Measurements from ENCODE around the gene ZYG11B. TPM values are rescaled to one million over a fixed set of nuclear protein-coding genes. Genes with fewer than 3 reads are reported as not detected.
"Not testable (repeated sequence)": the region's sequence is repeated elsewhere in the genome, so short reads cannot be mapped to it uniquely, and the experiment has no call there.

The ZYG11B gene
- polyA plus RNA-seq, 1 donor (not counting 4 experiments of a cell fraction or from before 2014, with no cell fraction given) = 13.4 TPM

- Histone ChIP-seq H3K4me3 (ENCODE audit: control insufficient read depth in 2 of 3, extremely low read depth in 1 of 3, insufficient read depth in 2 of 3, low read depth in 1 of 3, low read length in 3 of 3) (no peak overlapping the region), H3K9me3 (ENCODE audit: control insufficient read depth, low read depth, low read length) (no peaks in the 10 kb centered on the region), H4K20me1 (ENCODE audit: control insufficient read depth, extremely low read depth, insufficient read depth, low read length) (no peaks in the 10 kb centered on the region), H3K27me3 (ENCODE audit: control insufficient read depth, extremely low read depth, insufficient read depth, low read length) (no peaks in the 10 kb centered on the region), H3K36me3 (ENCODE audit: control insufficient read depth in 2 of 2, extremely low read depth in 1 of 2, insufficient read depth in 2 of 2, low read length in 2 of 2) (no peaks in the 10 kb centered on the region), H2AFZ (ENCODE audit: control insufficient read depth, low read length) (no peak overlapping the region), H3K9me1 (ENCODE audit: control insufficient read depth, extremely low read depth, insufficient read depth, low read length) (no peaks in the 10 kb centered on the region), H3K9ac (ENCODE audit: control insufficient read depth, extremely low read depth, insufficient read depth, low read length) (no peak overlapping the region), H3K4me1 (ENCODE audit: control insufficient read depth, extremely low read depth, insufficient read depth, low read length) (peaks cover 4% of the 10 kb centered on the region), H3K79me2 (ENCODE audit: control insufficient read depth, insufficient read depth, low read length) (no peaks in the 10 kb centered on the region), H3K27ac (ENCODE audit: control insufficient read depth, insufficient read depth, low read length) (no peak overlapping the region), H3K4me2 (ENCODE audit: control insufficient read depth, extremely low read depth, insufficient read depth, low read depth, low read length) (no peak overlapping the region)
- no peak for DNase-seq (ENCODE audit: low read depth, low spot score)
- dilution Hi-C loops (cut with MboI; ENCODE audit: extremely low pct_ligation_motif_present, low sequenced_read_pairs) = no loop called here
- TF ChIP-seq CTCF (optimal IDR thresholded peaks at IDR 0.05 in 1 of 3, IDR thresholded peaks at IDR 0.05 in 1 of 3, conservative IDR thresholded peaks at IDR 0.05 in 1 of 3; ENCODE audit: extremely low read depth in 1 of 3, insufficient read depth in 2 of 3, low read length in 3 of 3) = no peak
- no peak for TF ChIP-seq EZH2 (IDR thresholded peaks at IDR 0.05; ENCODE audit: low read length)
- FAIRE-seq = no peak
Observed at GRCh38 chr1:52748119-52748518, 21.9 kb downstream of the ZYG11B start.

DNA sequence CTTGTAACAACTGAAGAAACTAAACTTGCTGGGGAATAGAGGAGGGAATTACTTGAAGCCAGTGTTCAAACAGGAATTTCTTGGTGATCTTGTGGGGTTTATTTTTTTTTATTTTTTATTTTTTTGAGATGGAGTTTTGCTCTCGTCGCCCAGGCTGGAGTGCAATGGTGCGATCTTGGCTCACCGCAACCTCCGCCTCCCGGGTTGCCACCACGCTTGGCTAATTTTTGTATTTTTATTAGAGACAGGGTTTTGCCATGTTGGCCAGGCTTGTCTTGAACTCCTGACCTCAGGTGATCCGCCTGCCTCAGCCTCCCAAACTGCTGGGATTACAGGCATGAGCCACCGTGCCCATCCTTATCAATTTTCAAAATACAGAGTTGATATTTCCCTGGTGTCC is 23.2 kb downstream of the ZYG11B start:
- H3K9me3 ChIP-seq (ENCODE audit: control insufficient read depth, low read depth, low read length); H2AFZ ChIP-seq (ENCODE audit: control insufficient read depth, low read length); H4K20me1 ChIP-seq (ENCODE audit: control insufficient read depth, extremely low read depth, insufficient read depth, low read length); H3K36me3 ChIP-seq (ENCODE audit: control insufficient read depth in 2 of 2, extremely low read depth in 1 of 2, insufficient read depth in 2 of 2, low read length in 2 of 2); FAIRE-seq; H3K79me2 ChIP-seq (ENCODE audit: control insufficient read depth, insufficient read depth, low read length); H3K4me2 ChIP-seq (ENCODE audit: control insufficient read depth, extremely low read depth, insufficient read depth, low read depth, low read length); H3K9ac ChIP-seq (ENCODE audit: control insufficient read depth, extremely low read depth, insufficient read depth, low read length); H3K4me3 ChIP-seq (ENCODE audit: control insufficient read depth in 2 of 3, extremely low read depth in 1 of 3, insufficient read depth in 2 of 3, low read depth in 1 of 3, low read length in 3 of 3); dilution Hi-C loops (cut with MboI; ENCODE audit: extremely low pct_ligation_motif_present, low sequenced_read_pairs); H3K27me3 ChIP-seq (ENCODE audit: control insufficient read depth, extremely low read depth, insufficient read depth, low read length); H3K4me1 ChIP-seq (ENCODE audit: control insufficient read depth, extremely low read depth, insufficient read depth, low read length); H3K9me1 ChIP-seq (ENCODE audit: control insufficient read depth, extremely low read depth, insufficient read depth, low read length); H3K27ac ChIP-seq (ENCODE audit: control insufficient read depth, insufficient read depth, low read length); DNase-seq (ENCODE audit: low read depth, low spot score): not testable (repeated sequence)

GRCh38 chr1:52750139-52750538 is 23.9 kb downstream of the ZYG11B start:
- H3K4me1 ChIP-seq (ENCODE audit: control insufficient read depth, extremely low read depth, insufficient read depth, low read length); H3K9me1 ChIP-seq (ENCODE audit: control insufficient read depth, extremely low read depth, insufficient read depth, low read length); H3K27ac ChIP-seq (ENCODE audit: control insufficient read depth, insufficient read depth, low read length); H3K79me2 ChIP-seq (ENCODE audit: control insufficient read depth, insufficient read depth, low read length); DNase-seq (ENCODE audit: low read depth, low spot score); H4K20me1 ChIP-seq (ENCODE audit: control insufficient read depth, extremely low read depth, insufficient read depth, low read length); H3K27me3 ChIP-seq (ENCODE audit: control insufficient read depth, extremely low read depth, insufficient read depth, low read length); H3K4me3 ChIP-seq (ENCODE audit: control insufficient read depth in 2 of 3, extremely low read depth in 1 of 3, insufficient read depth in 2 of 3, low read depth in 1 of 3, low read length in 3 of 3); H3K4me2 ChIP-seq (ENCODE audit: control insufficient read depth, extremely low read depth, insufficient read depth, low read depth, low read length); FAIRE-seq; H2AFZ ChIP-seq (ENCODE audit: control insufficient read depth, low read length); H3K9me3 ChIP-seq (ENCODE audit: control insufficient read depth, low read depth, low read length); H3K9ac ChIP-seq (ENCODE audit: control insufficient read depth, extremely low read depth, insufficient read depth, low read length); H3K36me3 ChIP-seq (ENCODE audit: control insufficient read depth in 2 of 2, extremely low read depth in 1 of 2, insufficient read depth in 2 of 2, low read length in 2 of 2); dilution Hi-C loops (cut with MboI; ENCODE audit: extremely low pct_ligation_motif_present, low sequenced_read_pairs): not testable (repeated sequence)

Data from keratinocyte (primary cell).